Activated CD8-positive, alpha-beta memory T cell treated with anti-CD3 and anti-CD28 coated beads, Interleukin-2, amount 10 ng/mL, durations not matched to agents 7 days and 5 days (primary cell): ENCODE results near the gene TPD52L2. TPM values are rescaled to one million over a fixed set of nuclear protein-coding genes. Genes with fewer than 3 reads are reported as not detected.

ENCODE experiments used
- ATAC-seq: fragments of 150-1000 bp; cut with Tn5 transposase; one replicate; pipeline ENCODE4 v1.10.0; 2021; ENCODE audit warnings: moderate library complexity
- CTCF ChIA-PET: fragments of 350-600 bp; sonication (Branson Sonifier 250); formaldehyde crosslinking; loops from one replicate; lab custom pipeline; 2021; ENCODE audit warnings: antibody characterized with exemption; lab: Charles Lee
- DNase-seq: peaks from one replicate; pipeline ENCODE4 v3.0.0-alpha.2; 2020
- H3K27ac Mint-ChIP-seq: one replicate; pipeline ENCODE4 v1.8.0; 2021; ENCODE audit warnings: mild to moderate bottlenecking, mixed read lengths
- H3K27me3 Mint-ChIP-seq: one replicate; pipeline ENCODE4 v1.8.0; 2021; ENCODE audit warnings: mixed read lengths
- H3K36me3 Mint-ChIP-seq: one replicate; pipeline ENCODE4 v1.8.0; 2021; ENCODE audit warnings: mild to moderate bottlenecking, mixed read lengths
- H3K4me1 Mint-ChIP-seq: one replicate; pipeline ENCODE4 v1.8.0; 2021; ENCODE audit warnings: mixed read lengths
- H3K4me3 Mint-ChIP-seq: one replicate; pipeline ENCODE4 v1.8.0; 2021; ENCODE audit warnings: mild to moderate bottlenecking, moderate library complexity, mixed read lengths
- H3K9me3 Mint-ChIP-seq: one replicate; pipeline ENCODE4 v1.8.0; 2022; ENCODE audit warnings: low read depth, mixed read lengths
- total RNA-seq, 2 experiments: library from RNA; stranded (reverse); gene quantifications; one replicate each; pipeline ENCODE4 v1.2.3, GENCODE V29; 2021

Gene TPD52L2
- total RNA-seq, 2 experiments from 2014 or later, result 33.5 to 46.2 TPM

DNA sequence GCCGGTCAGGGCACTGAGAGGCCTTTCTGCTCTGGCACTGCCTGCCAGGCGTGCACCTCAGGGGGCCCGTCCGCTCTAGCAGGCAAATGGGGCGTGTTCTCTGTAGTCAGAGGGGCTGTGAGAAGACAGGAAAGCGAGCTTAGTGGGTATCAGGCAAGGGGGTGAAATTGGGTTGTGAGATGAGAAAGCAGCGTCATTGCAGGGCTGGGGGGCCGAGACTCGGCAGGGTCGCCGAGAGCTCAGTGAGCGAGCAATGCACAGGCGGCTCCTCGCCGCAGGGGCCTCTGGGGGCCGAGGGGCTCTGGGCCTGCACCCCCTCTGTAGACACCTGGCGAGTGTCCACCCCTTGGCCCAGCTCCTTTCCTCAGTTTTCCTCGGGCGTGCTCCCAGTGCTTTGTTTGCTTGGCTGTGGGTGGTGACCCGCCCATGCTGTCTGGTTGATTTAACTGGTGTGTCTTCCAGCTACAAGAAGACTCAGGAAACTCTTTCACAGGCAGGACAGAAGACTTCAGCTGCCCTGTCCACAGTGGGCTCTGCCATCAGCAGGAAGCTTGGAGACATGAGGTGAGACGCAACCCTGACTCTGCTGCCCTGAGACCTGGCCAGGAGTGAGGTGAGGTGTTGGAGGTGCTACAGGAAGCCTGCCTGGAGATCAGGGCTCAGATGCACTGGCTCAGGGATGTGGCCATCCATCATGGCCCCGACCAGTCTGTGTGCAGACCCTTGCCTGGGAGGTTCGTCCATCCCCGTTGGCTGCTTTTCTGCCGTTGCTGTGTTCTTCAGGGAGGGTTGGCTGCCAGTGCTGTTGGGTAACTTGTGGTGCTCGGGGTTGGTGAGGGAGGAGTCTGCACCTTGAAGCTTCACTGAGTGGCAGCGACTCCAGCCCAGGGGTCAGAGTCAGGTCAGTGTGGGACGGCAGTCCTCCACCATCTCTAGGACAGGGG, 17.5 kb downstream of the TPD52L2 start:
- no peak for ATAC-seq
- Mint-ChIP-seq H3K27me3 (no peaks in the 10 kb centered on the region), H3K4me1 (peaks cover 11% of the 10 kb centered on the region), H3K27ac (no peak overlapping the region), H3K36me3 (peaks cover 6% of the 10 kb centered on the region), H3K4me3 (no peak overlapping the region), H3K9me3 (no peaks in the 10 kb centered on the region)
- CTCF ChIA-PET, result no interaction called here
- DNase-seq, result no peak

GRCh38 chr20:63883201-63883593, 18.1 kb downstream of the TPD52L2 start:
- DNase-seq (no peak), ATAC-seq (no peak)
- H3K27me3 Mint-ChIP-seq, result no peaks in the 10 kb centered on the region
- no peaks in the 10 kb centered on the region for H3K9me3 Mint-ChIP-seq
- peaks cover 11% of the 10 kb centered on the region for H3K4me1 Mint-ChIP-seq
- H3K4me3 Mint-ChIP-seq, result no peak overlapping the region
- peaks cover 6% of the 10 kb centered on the region for H3K36me3 Mint-ChIP-seq
- CTCF ChIA-PET, result no interaction called here
- no peak overlapping the region for H3K27ac Mint-ChIP-seq

DNA sequence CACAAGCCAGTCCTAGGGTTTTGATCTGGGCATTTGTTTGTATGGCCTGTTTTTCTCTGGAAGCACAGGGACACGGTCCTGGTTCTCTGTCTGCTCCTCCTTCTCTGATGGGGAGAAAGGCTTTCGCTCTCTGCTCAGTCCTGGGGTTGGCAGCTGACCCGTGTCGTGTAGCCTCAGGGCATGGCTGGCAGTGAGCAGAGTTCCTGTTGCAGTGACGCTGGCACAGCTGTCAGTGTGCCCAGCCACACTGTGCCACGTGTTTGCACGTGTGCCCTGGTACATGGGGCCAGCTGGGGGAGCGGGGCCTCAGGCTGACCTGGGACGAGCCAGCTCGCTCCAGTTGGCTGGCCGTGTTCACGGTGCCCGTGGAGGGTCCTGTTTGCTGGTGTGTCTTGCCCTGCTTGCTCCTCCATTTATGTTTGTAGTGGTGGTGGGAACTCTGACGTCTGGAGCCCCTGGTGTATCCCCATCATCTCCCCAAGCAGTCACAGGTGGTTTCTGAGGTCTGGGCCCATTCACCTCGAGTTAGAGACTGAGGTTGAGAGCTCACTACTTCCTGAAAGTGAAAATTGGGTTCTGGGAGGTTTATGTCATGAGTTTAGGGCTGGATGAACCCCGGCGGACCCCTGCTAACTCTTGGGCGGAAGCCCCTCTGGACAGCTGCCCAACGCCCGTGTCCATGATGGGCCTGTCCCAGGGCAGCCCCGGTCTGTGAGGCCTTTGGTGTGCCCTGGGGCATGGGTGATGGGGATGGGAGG, 19.6 kb downstream of the TPD52L2 start:
- no peak for ATAC-seq
- no peaks in the 10 kb centered on the region for H3K9me3 Mint-ChIP-seq
- H3K27ac Mint-ChIP-seq, result no peak overlapping the region
- peaks cover 6% of the 10 kb centered on the region for H3K36me3 Mint-ChIP-seq
- peak; percentile 52 for DNase-seq
- H3K4me1 Mint-ChIP-seq, result peaks cover 11% of the 10 kb centered on the region
- H3K27me3 Mint-ChIP-seq, result no peaks in the 10 kb centered on the region
- CTCF ChIA-PET, result interaction anchor here (1.0 kb wide), 1 partner anchor 12 kb away, joined by 3 read pairs; no protein-coding TSS in a partner anchor
- H3K4me3 Mint-ChIP-seq, result no peak overlapping the region

DNA sequence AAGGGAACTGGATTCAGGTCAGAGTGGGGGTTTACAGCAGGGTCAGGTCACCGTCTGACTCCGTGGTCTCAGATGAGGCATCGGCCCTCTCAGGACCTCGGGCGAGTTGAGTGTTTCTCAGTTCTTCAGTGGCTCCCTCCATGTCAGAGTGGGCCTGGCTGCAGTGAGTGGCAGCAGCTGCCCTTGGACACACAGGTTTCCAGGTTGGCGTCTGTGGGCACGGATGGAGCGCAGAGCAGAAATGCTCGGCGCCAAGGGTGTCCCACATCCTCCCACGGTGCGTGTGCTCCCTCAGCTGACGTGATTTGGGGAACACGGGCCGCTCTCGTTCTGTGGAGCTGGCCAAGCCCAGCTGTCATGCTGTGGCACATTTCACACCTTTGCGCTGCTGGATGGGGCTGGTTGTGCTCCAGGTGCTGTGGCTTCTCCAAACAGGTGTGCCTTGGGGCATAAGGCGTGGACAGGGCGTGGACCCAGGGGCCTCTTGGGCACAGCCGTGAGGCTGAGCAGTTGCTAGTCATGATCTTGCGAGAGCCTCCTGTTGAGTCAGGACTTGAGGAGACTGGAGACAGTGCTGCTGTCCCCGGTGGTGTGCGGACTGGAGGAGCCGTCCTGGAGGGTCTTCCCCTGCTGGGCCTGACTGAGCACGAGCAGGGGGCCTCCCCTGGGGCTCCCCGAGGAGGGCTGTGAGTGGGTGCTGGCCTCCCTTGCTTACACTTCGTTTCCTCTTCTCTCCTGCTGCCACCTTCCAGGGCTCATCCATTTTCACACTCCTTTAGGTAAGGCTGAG, 20.4 kb downstream of the TPD52L2 start:
- CTCF ChIA-PET, result interaction anchor here (1.0 kb wide), 1 partner anchor 11 kb away, joined by 3 read pairs; no protein-coding TSS in a partner anchor
- no peak for ATAC-seq
- Mint-ChIP-seq H3K4me1 (peaks cover 11% of the 10 kb centered on the region), H3K27ac (no peak overlapping the region), H3K9me3 (no peaks in the 10 kb centered on the region), H3K27me3 (no peaks in the 10 kb centered on the region), H3K36me3 (peaks cover 8% of the 10 kb centered on the region), H3K4me3 (no peak overlapping the region)
- no peak for DNase-seq

DNA sequence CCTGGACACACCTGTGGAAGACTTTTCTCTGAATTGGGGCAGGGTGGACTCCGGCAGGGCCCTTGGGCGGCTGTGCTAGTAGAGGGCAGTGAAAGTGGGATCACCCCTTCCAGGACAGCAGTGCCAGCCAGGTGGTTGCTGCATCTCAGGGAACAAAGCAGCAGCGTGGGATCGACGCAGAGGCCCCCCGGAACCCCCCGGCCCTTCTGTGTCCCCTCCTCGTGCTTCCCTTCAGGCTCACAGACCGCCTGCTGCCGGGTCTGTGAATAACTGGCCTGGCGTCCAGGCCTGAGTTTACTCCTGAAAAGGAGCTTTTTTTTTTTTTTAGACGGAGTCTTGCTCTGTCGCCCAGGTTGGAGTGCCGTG, 21.0 kb downstream of the TPD52L2 start:
- CTCF ChIA-PET, result no interaction called here
- no peak for ATAC-seq
- DNase-seq, result no peak
- peaks cover 11% of the 10 kb centered on the region for H3K4me1 Mint-ChIP-seq
- no peaks in the 10 kb centered on the region for H3K9me3 Mint-ChIP-seq
- H3K27ac Mint-ChIP-seq, result no peak overlapping the region
- no peak overlapping the region for H3K4me3 Mint-ChIP-seq
- H3K27me3 Mint-ChIP-seq, result no peaks in the 10 kb centered on the region
- peaks cover 8% of the 10 kb centered on the region for H3K36me3 Mint-ChIP-seq

GRCh38 chr20:63886921-63887320, 21.9 kb downstream of the TPD52L2 start:
- Mint-ChIP-seq H3K27ac (no peak overlapping the region), H3K9me3 (no peaks in the 10 kb centered on the region), H3K4me3 (no peak overlapping the region), H3K4me1 (peaks cover 11% of the 10 kb centered on the region), H3K36me3 (peaks cover 8% of the 10 kb centered on the region), H3K27me3 (no peaks in the 10 kb centered on the region)
- no peak for DNase-seq
- ATAC-seq, result no peak
- CTCF ChIA-PET, result no interaction called here

DNA sequence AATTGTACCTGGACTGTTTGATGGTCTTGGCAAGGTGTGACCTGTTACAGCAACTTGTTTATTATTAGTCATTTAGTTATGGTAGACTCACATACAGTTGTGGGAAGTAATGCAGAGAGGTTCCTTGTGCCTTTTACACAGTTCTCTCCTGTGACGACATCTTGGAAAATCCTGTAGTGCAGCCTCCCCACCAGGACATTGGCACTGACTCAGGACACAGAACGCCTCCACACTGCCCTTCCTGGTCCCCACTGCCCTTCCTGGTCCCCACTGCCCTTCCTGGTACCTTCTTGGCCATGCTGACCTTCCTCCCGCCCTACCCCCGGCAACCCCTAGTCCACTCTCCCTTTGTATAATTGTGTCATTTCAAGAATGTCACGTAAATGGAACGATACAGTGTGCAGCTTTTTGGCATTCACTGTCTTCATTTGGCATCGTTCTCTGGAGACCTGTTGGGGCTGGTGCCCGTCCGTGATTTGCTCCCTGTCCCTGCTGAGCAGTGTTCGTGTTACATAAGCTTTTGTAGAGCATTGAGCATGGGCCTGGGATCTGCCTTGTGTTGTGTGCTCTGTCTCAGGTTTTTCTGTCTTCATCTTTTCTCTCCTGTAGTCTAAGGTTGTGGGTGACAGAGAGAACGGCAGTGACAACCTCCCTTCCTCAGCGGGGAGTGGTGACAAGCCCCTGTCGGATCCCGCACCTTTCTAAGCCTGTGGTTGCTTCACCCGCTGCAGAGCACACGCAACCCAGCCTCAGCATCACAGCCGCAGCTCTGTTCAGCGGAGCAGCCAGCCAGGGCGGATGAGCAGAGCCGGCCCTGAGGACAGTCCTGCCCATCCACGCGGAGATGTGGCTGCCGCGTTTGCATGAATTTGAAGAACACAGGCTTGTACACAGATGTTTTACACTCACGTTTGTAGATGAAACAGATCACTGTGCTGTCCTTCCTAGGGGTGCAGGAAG, 24.5 kb downstream of the TPD52L2 start:
- peaks cover 3% of the 10 kb centered on the region for H3K36me3 Mint-ChIP-seq
- CTCF ChIA-PET, result no interaction called here
- H3K4me1 Mint-ChIP-seq, result peaks cover 12% of the 10 kb centered on the region
- no peak overlapping the region for H3K27ac Mint-ChIP-seq
- ATAC-seq (no peak), DNase-seq (no peak)
- no peaks in the 10 kb centered on the region for H3K27me3 Mint-ChIP-seq
- no peaks in the 10 kb centered on the region for H3K9me3 Mint-ChIP-seq
- no peak overlapping the region for H3K4me3 Mint-ChIP-seq

- peaks cover 7% of the 10 kb centered on the region for H3K4me1 Mint-ChIP-seq
- no peak overlapping the region for H3K4me3 Mint-ChIP-seq
- no peaks in the 10 kb centered on the region for H3K27me3 Mint-ChIP-seq
- DNase-seq (no peak), ATAC-seq (no peak)
- H3K9me3 Mint-ChIP-seq, result no peaks in the 10 kb centered on the region
- CTCF ChIA-PET, result no interaction called here
- no peak overlapping the region for H3K27ac Mint-ChIP-seq
- H3K36me3 Mint-ChIP-seq, result peaks cover 3% of the 10 kb centered on the region
Measured at GRCh38 chr20:63890201-63890576, 25.1 kb downstream of the TPD52L2 start.

- CTCF ChIA-PET, result no interaction called here
- H3K27ac Mint-ChIP-seq, result no peak overlapping the region
- no peaks in the 10 kb centered on the region for H3K27me3 Mint-ChIP-seq
- no peak for DNase-seq
- H3K9me3 Mint-ChIP-seq, result no peaks in the 10 kb centered on the region
- no peak for ATAC-seq
- H3K36me3 Mint-ChIP-seq, result peaks cover 4% of the 10 kb centered on the region
- peaks cover 6% of the 10 kb centered on the region for H3K4me1 Mint-ChIP-seq
- H3K4me3 Mint-ChIP-seq, result no peak overlapping the region
Measured at GRCh38 chr20:63890616-63891015, 25.5 kb downstream of the TPD52L2 start.

GRCh38 chr20:63891061-63892002, 26.3 kb downstream of the TPD52L2 start:
- ATAC-seq, result no peak
- Mint-ChIP-seq H3K27ac (no peak overlapping the region), H3K4me3 (no peak overlapping the region), H3K9me3 (no peaks in the 10 kb centered on the region), H3K36me3 (peaks cover 8% of the 10 kb centered on the region), H3K27me3 (no peaks in the 10 kb centered on the region), H3K4me1 (peaks cover 13% of the 10 kb centered on the region)
- CTCF ChIA-PET, result interaction anchor here (0.7 kb wide), 1 partner anchor 44 kb away, joined by 3 read pairs; no protein-coding TSS in a partner anchor
- DNase-seq, result no peak

DNA sequence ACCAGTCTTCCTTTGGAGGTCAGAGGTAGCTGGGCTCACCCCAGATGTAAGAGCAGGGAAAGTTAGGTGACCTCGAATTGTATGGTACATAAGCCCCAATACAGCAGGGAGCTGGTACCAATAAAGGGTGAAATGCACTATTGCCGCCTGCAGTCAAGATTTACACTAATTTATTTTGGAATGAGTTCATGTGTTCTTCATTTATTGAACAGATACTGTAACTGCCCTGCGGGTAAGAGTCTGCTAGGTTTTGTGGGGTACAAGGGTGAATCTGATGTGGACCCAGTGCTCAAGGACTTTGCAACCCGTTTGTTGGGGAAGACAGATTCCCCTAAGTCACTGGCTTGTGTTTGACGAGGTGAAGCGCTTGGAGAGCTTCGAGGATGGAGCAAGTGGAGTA, 27.3 kb downstream of the TPD52L2 start:
- Mint-ChIP-seq H3K36me3 (peaks cover 7% of the 10 kb centered on the region), H3K27ac (no peak overlapping the region), H3K27me3 (no peaks in the 10 kb centered on the region), H3K4me3 (no peak overlapping the region), H3K9me3 (no peaks in the 10 kb centered on the region), H3K4me1 (peaks cover 22% of the 10 kb centered on the region)
- no peak for DNase-seq
- CTCF ChIA-PET, result interaction anchor here (1.0 to 1.5 kb wide), 2 partner anchors 10 to 165 kb away, joined by 3 read pairs; no protein-coding TSS in a partner anchor
- ATAC-seq, result no peak
